Parathyroid adenoma (tissue), 2 donors: Measurements from ENCODE around the gene AP1B1.

Experiments used
- H2AFZ ChIP-seq: fragments of 300-600 bp; sonication (generic); one replicate; pipeline ENCODE4 v1.7.0; 2017; ENCODE audit warnings: antibody characterized with exemption, mild to moderate bottlenecking
- H3K27ac ChIP-seq: fragments of 300-600 bp; sonication (generic); one replicate; pipeline ENCODE4 v1.7.0; 2017
- H3K27me3 ChIP-seq: fragments of 300-600 bp; sonication (generic); one replicate; pipeline ENCODE4 v1.7.0; 2017; ENCODE audit warnings: low read length; ENCODE audit not compliant: control insufficient read depth, insufficient read depth
- H3K36me3 ChIP-seq: fragments of 300-600 bp; sonication (generic); one replicate; pipeline ENCODE4 v1.7.0; 2017; ENCODE audit warnings: low read length; ENCODE audit not compliant: control insufficient read depth, insufficient read depth
- H3K4me1 ChIP-seq: fragments of 300-600 bp; sonication (generic); one replicate; pipeline ENCODE4 v1.7.0; 2017; ENCODE audit warnings: control low read depth
- H3K4me2 ChIP-seq: fragments of 300-600 bp; sonication (generic); one replicate; pipeline ENCODE4 v1.7.0; 2017; ENCODE audit warnings: low read length
- H3K4me3 ChIP-seq: fragments of 300-600 bp; sonication (generic); one replicate; pipeline ENCODE4 v1.7.0; 2017; ENCODE audit warnings: low read depth, low read length
- H3K79me2 ChIP-seq: fragments of 300-600 bp; sonication (generic); one replicate; pipeline ENCODE4 v1.7.0; 2017; ENCODE audit warnings: control low read depth
- H3K9ac ChIP-seq: fragments of 300-600 bp; sonication (generic); one replicate; pipeline ENCODE4 v1.7.0; 2017; ENCODE audit warnings: mild to moderate bottlenecking
- H3K9me3 ChIP-seq: fragments of 300-600 bp; sonication (generic); one replicate; pipeline ENCODE4 v1.7.0; 2017; ENCODE audit warnings: low read length; ENCODE audit not compliant: control insufficient read depth
- CTCF ChIP-seq: fragments of 300-600 bp; sonication (generic); IDR thresholded peaks from one replicate; pipeline ENCODE4 v1.7.0; 2017; ENCODE audit warnings: antibody characterized with exemption, mild to moderate bottlenecking
- donor health status: primary hyperparathyroidism.

Gene AP1B1

GRCh38 chr22:29382580-29383302 lies 5.6 kb downstream of the AP1B1 start:
- no peak for TF ChIP-seq CTCF
- Histone ChIP-seq H3K27me3 (no peaks in the 10 kb centered on the region), H3K27ac (no peak overlapping the region), H3K79me2 (peaks cover 8% of the 10 kb centered on the region), H3K4me2 (no peak overlapping the region), H3K36me3 (no peaks in the 10 kb centered on the region), H3K9ac (no peak overlapping the region), H3K4me1 (peaks cover 3% of the 10 kb centered on the region), H2AFZ (no peak overlapping the region), H3K9me3 (no peaks in the 10 kb centered on the region), H3K4me3 (no peak overlapping the region)

GRCh38 chr22:29380856-29381255 lies 7.5 kb downstream of the AP1B1 start:
- H3K9me3 ChIP-seq, result no peaks in the 10 kb centered on the region
- H3K4me2 ChIP-seq, result no peak overlapping the region
- H3K27me3 ChIP-seq, result no peaks in the 10 kb centered on the region
- H2AFZ ChIP-seq, result no peak overlapping the region
- no peak for TF ChIP-seq CTCF
- no peak overlapping the region for H3K4me3 ChIP-seq
- H3K79me2 ChIP-seq, result peaks cover 6% of the 10 kb centered on the region
- H3K4me1 ChIP-seq, result no peaks in the 10 kb centered on the region
- H3K9ac ChIP-seq, result no peak overlapping the region
- no peaks in the 10 kb centered on the region for H3K36me3 ChIP-seq
- no peak overlapping the region for H3K27ac ChIP-seq

DNA sequence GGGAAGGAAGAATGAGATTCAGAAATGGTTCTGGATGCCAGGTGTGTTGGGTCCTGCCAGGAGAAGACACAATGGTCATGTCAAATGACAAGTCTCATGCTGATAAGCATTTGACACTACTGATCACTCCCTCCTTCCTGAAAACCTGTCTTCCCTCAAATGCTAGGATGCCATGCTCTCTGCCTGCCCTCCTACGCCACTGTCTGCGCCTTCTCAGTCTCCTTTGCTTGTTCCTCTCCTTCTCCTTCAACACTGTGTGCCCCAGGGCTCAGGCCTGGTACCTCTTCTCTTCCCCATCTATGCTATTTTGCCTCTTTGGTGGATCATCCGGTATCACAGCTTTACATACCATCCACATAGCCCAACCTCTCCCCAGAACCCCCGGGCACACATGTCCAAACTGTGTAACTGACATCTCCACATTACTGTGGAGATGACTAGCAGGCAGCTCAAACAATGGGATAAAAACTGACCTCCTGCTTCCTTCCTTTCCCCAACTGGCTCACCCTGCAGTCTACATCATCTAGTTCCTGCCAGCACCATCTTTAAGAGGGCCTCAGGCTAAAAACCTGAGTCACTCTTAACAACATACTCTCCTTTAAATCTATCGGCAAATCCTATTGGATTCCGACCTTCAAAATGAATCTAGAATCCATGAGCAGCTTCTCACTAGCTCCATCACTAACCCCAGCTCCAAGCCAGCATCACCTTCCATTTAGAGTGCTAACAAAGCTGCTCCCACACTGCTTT lies 8.2 kb downstream of the AP1B1 start:
- Histone ChIP-seq H3K9ac (no peak overlapping the region), H3K27ac (no peak overlapping the region), H3K4me3 (no peak overlapping the region), H2AFZ (no peak overlapping the region), H3K9me3 (no peaks in the 10 kb centered on the region), H3K79me2 (peaks cover 6% of the 10 kb centered on the region), H3K27me3 (no peaks in the 10 kb centered on the region), H3K4me2 (no peak overlapping the region), H3K4me1 (no peaks in the 10 kb centered on the region), H3K36me3 (no peaks in the 10 kb centered on the region)
- TF ChIP-seq CTCF, result no peak

- Histone ChIP-seq H3K4me2 (no peak overlapping the region), H2AFZ (no peak overlapping the region), H3K36me3 (no peaks in the 10 kb centered on the region), H3K79me2 (peaks cover 3% of the 10 kb centered on the region), H3K27ac (no peak overlapping the region), H3K4me3 (no peak overlapping the region), H3K27me3 (no peaks in the 10 kb centered on the region), H3K4me1 (no peaks in the 10 kb centered on the region), H3K9ac (no peak overlapping the region), H3K9me3 (no peaks in the 10 kb centered on the region)
- no peak for TF ChIP-seq CTCF
These were observed 9.1 kb downstream of the AP1B1 start for GRCh38 chr22:29379258-29379657.
